Fibroblast of gingiva (primary cell): ENCODE results near the gene KLHL12.

ENCODE experiments used
- DNase-seq: peaks from one replicate; pipeline ENCODE4 v3.0.0-alpha.2; 2011; ENCODE audit warnings: low read depth

Gene KLHL12

DNA sequence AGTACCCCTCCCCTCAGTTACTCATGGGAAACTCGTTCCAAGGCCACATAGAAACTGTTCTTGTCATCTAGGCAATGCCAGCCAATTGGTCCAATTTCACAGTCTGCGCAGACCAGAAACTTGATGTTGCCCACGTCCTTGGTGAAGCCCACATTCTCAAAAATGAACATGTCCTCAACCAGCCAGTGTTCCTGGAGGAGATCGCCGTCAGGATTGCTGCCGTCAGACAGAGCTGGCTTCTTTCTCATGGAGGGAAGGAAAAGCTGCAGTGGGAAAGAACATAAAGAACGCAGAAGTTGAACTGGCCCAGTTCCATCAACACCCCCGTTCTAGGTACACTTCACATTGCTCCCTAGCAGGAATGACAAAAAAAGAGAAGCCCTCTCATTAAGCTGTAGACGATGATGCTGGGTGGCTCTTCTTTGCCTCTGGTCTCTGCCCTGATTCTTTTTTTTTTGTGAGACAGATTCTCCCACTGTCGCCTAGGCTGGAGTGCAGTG, 46.0 kb downstream of the KLHL12 start:
- DNase-seq, result no peak

- DNase-seq, result no peak
Observed at GRCh38 chr1:202880062-202880461, 47.0 kb downstream of the KLHL12 start.

DNA sequence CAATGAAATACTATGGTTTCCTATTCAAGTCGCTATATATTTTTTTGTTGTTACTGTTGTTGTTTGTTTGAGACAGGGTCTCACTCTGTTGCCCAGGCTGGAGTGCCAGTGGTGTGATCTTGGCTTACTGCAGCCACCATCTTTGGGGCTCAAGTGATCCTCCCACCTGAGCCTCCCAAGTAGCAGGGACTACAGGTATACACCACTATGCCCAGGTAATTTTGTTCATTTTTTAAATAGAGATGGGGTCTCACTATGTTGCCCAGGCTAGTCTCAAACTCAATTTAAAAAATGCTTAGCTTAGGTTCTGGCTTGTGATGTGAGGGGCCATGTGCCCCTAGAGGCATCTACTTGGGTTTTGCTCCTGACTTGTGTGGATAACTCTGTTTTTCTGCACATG, 47.9 kb downstream of the KLHL12 start:
- DNase-seq, result no peak

GRCh38 chr1:202873026-202873425, 54.0 kb downstream of the KLHL12 start:
- DNase-seq, result no peak

DNA sequence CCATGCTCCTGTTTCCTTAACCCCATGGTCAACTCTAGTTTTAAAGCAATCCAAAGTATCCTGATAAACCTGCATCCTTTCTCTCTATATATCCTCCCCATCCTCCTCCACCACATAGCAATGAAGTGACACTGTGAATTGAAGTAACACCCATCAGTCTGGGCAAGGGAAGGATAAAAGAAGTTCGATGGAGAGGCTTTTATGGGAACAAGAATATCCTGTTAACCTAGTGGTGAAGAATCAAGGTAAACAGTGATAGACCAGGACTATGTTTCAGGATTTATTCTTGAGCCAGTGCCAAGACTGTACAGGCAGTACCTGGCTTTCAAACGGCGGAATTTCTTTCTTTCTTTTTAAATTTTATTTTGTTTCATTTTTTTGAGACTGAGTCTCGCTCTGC, 55.7 kb downstream of the KLHL12 start:
- no peak for DNase-seq

DNA sequence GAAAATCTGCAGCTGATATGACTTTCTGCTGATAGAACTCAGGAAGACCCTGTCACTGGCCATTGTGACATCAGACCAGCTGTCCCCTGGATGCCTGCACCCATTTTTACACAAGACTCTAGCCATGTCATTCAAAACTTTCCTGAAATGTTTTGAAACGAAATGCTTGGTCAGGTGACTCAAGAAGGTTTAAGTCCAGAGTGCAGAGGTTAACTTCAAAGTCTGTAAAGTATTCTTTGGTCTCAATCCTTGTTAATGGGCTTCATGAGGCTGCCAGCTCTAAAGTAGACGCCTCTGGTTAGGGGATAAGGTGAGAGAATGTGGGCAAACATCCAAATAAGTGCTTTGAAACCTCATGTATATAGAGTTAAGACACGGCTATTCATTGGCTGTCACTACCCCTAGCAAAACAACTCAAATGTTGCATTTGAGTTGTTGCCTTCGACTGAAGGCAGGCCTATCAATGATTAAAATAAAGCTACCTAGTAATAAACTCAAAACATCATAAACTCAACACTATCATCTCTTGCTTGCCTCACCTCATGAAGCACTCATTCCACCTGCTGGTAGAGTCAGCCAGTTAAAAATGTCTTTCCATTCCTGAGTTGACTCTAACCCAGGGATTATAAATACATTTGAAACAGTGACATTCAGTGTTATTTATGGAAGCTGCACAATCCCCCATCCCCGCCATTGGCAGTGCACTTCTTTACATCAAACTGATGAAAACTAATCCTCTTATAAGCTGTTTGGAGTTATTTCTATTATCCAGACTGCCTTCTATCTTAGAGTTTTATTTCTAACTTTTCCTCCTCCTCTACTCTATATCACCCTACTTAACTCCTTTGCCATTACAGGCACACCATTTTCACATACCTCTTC, 64.1 kb downstream of the KLHL12 start:
- DNase-seq, result no peak

DNA sequence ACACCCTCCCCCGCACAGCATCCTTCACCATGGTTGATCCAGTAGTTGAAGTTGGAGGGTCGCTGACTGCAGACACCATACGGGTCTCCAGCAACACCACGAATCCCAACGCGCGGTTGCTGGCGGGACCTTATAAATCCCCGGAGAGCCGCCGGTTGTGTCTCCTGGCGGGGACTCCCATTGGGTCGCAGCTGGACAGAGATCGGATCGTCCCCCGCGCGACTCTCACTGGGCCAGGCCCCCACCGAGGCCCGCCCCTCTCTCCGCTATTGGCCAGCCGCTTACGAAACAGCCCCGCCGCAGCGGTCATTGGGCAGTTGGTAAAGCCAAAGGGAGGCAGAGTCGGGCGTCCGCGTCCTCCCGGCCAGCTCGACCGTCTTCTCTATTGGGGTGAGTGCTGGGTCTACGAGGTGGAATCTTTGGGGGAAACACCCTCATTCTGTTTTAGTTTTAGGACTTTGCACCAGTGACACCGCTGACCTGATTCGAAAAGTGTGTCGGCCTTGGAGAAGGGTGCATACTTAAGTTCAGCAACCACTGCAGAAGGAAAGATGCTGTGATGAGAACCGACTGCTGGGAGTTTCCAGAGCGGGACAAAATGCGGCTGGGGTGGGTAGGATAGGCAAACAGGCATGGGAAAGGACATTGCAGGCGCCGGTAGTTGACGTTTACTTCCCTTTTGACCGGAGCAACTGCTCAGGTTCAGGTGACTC, 65.5 kb downstream of the KLHL12 start:
- peak; percentile 78 for DNase-seq

- no peak for DNase-seq
Observed at GRCh38 chr1:202860744-202861419, 66.2 kb downstream of the KLHL12 start.

GRCh38 chr1:202858789-202859414, 68.1 kb downstream of the KLHL12 start:
- DNase-seq, result no peak

DNA sequence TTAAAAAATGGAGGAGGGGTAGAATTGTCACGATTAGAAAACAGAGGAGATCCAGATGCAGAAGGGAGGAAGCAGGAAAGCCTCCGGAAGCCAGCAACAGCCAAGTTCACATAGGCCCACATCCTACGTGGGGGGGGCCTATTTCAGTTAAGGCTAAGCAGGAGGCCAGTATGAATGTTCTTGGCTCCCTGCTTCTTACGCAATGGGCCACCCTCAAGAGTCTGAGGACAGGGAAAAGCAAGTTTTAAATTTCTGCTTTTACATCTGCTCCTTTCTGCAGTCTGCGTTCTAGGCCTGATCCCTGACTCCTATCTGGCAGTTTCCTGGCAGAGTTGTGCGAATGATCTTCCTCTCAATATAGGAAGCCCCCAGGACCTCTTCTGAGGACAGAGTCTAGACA, 68.7 kb downstream of the KLHL12 start:
- peak; percentile 90 for DNase-seq

- no peak for DNase-seq
Observed at GRCh38 chr1:202857136-202857610, 69.9 kb downstream of the KLHL12 start.

GRCh38 chr1:202856014-202856413, 71.0 kb downstream of the KLHL12 start:
- no peak for DNase-seq

DNA sequence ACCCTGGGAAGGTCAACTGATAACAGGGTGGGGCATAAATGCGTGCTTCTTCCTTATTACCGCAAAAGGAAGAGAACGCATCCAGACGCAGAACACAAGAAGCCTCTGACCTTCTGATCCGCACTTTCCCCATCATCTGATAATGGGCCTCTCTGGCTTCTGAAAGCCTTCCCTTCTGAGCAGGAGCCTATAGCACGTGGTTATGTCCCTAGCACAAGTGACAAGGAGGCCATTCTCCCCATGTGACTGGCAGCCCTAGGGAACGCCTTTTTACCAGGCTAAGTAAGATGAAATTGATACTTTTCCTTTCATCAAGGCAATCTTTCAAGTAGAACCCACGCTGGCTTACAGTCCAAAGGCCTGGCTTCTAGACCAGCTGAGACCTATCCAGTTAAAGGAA, 72.2 kb downstream of the KLHL12 start:
- no peak for DNase-seq

DNA sequence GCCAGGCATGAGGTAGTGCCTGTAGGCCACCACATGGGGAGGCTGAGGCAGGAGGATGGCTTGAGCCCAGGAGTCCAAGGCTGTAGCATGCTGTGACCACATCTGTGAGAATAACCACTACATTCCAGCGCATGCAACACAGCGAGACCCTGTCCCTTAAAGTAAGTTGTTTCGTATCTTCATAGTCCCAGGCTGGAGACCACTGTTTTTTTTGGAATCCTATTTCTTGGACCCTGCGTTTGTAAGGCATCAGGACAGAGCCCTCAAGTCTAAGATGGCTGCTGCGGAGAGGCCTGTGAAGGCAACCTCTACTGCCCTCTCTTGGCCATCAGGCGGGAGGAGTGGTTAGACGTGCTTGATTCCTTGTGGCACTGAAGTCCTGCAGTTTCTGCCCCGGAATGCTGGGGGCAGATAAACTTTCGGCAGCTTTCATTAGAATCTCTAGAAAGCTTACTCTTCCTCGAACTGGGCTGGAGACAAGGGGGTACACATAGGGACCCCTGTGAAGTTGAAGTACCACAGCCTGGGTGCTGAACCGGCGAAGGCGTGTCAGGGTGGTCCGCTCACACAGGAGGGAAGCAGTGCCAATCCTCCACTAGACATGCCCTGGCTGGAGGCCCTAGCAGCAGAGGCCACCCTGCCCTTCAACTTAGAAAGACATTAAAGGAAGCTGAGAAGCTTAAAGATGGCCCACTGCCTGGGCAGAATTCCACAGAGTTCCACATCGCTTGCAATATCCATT, 74.7 kb downstream of the KLHL12 start:
- DNase-seq, result peak; percentile 29

GRCh38 chr1:202850593-202851362, 76.3 kb downstream of the KLHL12 start:
- DNase-seq, result no peak

- DNase-seq, result no peak
Observed at GRCh38 chr1:202848191-202848542, 78.9 kb downstream of the KLHL12 start.

DNA sequence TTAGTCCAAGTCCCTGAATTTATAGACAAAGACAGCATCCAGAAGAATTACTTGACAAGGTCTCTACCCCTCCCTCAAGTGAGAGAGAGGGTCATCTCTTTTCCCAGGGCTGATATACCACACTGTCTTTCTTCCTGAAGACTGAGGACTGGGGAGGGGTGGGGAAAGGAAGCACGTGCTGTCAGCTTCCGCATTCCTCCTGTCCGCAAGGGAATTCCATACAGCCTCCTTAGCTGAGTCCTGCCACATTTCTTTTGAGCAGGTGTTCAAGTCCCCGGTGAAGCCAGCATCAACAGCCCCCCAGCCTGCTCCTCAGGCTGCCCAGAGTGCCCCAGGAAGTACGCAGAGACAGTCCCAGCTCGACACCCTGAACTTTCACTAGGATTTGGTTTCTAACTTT, 82.1 kb downstream of the KLHL12 start:
- no peak for DNase-seq

- no peak for DNase-seq
Observed at GRCh38 chr1:202844259-202844658, 82.8 kb downstream of the KLHL12 start.

DNA sequence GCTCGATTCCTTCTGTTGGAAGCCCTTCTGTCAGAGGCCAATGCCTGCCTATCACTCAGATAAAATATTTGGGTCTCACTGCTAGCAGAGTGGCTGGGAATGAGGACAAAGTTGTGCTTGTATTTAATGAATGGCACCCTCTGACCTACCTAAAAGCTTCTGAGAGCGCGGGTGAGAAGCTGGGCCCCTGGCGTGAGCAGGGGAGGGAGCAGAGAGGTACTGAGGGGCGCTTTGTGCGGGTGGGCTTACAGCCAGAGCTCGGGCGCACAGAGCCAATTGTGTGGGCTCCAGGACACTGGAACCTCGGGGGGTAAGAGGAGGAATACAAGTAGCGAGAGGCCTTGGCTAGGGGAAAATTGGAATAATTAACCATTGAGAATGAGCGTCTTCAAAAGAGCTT, 84.0 kb downstream of the KLHL12 start:
- DNase-seq, result no peak
